ENCODE results near the gene HYAL3.
"Not testable (repeated sequence)": the region's sequence is repeated elsewhere in the genome, so short reads cannot be mapped to it uniquely, and the experiment has no call there.

The HYAL3 gene

GRCh38 chr3:50254577-50255250 is 44.5 kb downstream of the HYAL3 start:
- peak; percentile 52 for DNase-seq

GRCh38 chr3:50251220-50251619 is 48.0 kb downstream of the HYAL3 start:
- DNase-seq, result peak; percentile 44

- no peak for DNase-seq
Measured at GRCh38 chr3:50250514-50250913, 48.7 kb downstream of the HYAL3 start.

- no peak for DNase-seq
Measured at GRCh38 chr3:50249457-50249856, 49.7 kb downstream of the HYAL3 start.

- no peak for DNase-seq
Measured at GRCh38 chr3:50248387-50248786, 50.8 kb downstream of the HYAL3 start.

- peak; percentile 90 for DNase-seq
Measured at GRCh38 chr3:50246517-50246954, 52.7 kb downstream of the HYAL3 start.

GRCh38 chr3:50245831-50246516 is 53.2 kb downstream of the HYAL3 start:
- DNase-seq, result peak; percentile 96

GRCh38 chr3:50245251-50245745 is 53.9 kb downstream of the HYAL3 start:
- no peak for DNase-seq

GRCh38 chr3:50244813-50245212 is 54.4 kb downstream of the HYAL3 start:
- not testable (repeated sequence) for DNase-seq

- no peak for DNase-seq
Measured at GRCh38 chr3:50243543-50243895, 55.7 kb downstream of the HYAL3 start.

GRCh38 chr3:50242851-50243542 is 56.2 kb downstream of the HYAL3 start:
- peak; percentile 96 for DNase-seq

All from hematopoietic multipotent progenitor cell treated with erythropoietin and hydrocortisone succinate and interleukin-3 and kit ligand, for 4 days (in vitro differentiated cells).